GM19043 (cell line): ENCODE results near the gene KLK1.
"Not testable (repeated sequence)": the region's sequence is repeated elsewhere in the genome, so short reads cannot be mapped to it uniquely, and the experiment has no call there.

Experiments used
- ATAC-seq: cut with Tn5 transposase; IDR thresholded peaks from one replicate; pipeline ENCODE4 v1.9.1; 2021; ENCODE audit warnings: low read depth; ENCODE audit not compliant: unreplicated experiment

KLK1 gene

GRCh38 chr19:50794074-50794875 is 29.3 kb downstream of the KLK1 start:
- no peak for ATAC-seq

GRCh38 chr19:50793558-50794065 is 30.0 kb downstream of the KLK1 start:
- ATAC-seq, result no peak

- ATAC-seq, result no peak
Measured at GRCh38 chr19:50792272-50793250, 31.0 kb downstream of the KLK1 start.

GRCh38 chr19:50791594-50792271 is 31.9 kb downstream of the KLK1 start:
- ATAC-seq, result no peak

GRCh38 chr19:50790922-50791467 is 32.6 kb downstream of the KLK1 start:
- ATAC-seq, result no peak

GRCh38 chr19:50790396-50790795 is 33.2 kb downstream of the KLK1 start, which contains the start of gene ACP4:
ACP4 (plus strand) TSS chr19:50790415; CDS start chr19:50790415, 0 bp downstream.
- ATAC-seq, result no peak

- ATAC-seq, result no peak
Measured at GRCh38 chr19:50785329-50785728, 38.3 kb downstream of the KLK1 start.

- ATAC-seq, result no peak
Measured at GRCh38 chr19:50784710-50785109, 38.9 kb downstream of the KLK1 start.

GRCh38 chr19:50783848-50784152 is 39.8 kb downstream of the KLK1 start:
- not testable (repeated sequence) for ATAC-seq

GRCh38 chr19:50780753-50781435 is 42.7 kb downstream of the KLK1 start:
- ATAC-seq, result no peak

- no peak for ATAC-seq
Measured at GRCh38 chr19:50779504-50780457, 43.8 kb downstream of the KLK1 start.

- no peak for ATAC-seq
Measured at GRCh38 chr19:50778906-50779430, 44.6 kb downstream of the KLK1 start.

GRCh38 chr19:50777830-50778303 is 45.7 kb downstream of the KLK1 start:
- no peak for ATAC-seq

GRCh38 chr19:50777261-50777660 is 46.3 kb downstream of the KLK1 start:
- ATAC-seq, result no peak

GRCh38 chr19:50776131-50776530 is 47.5 kb downstream of the KLK1 start:
- no peak for ATAC-seq

GRCh38 chr19:50773454-50773853 is 50.1 kb downstream of the KLK1 start:
- not testable (repeated sequence) for ATAC-seq

GRCh38 chr19:50772912-50773311 is 50.7 kb downstream of the KLK1 start:
- not testable (repeated sequence) for ATAC-seq

GRCh38 chr19:50772476-50772875 is 51.1 kb downstream of the KLK1 start:
- no peak for ATAC-seq
